ENCODE results near the gene DENND4A. TPM values are rescaled to one million over a fixed set of nuclear protein-coding genes. Genes with fewer than 3 reads are reported as not detected.

The DENND4A gene
- polyA plus RNA-seq, 1 of the 3 experiments (the other 2 are of a cell fraction): 2.5 TPM

DNA sequence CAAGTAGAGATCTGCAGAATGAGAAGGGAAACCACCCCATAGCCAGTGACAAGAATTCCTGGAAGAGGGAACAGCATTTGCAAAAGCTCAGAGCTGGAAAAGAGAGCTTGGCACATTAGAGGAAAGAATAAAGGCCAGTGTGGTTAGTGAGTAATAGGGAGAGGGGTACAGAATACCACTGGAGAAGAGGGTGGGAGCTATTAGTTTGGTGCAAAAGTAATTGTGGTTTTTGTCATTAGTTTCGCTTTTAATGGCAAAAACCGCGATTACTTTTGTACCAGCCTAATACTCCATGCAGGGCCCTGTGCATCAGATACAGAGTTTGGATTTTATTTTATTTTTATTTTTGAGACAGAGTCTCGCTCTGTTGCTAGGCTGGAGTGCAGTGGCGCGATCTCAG, 160.6 kb downstream of the DENND4A start:
- TF ChIP-seq, protein P1, sequence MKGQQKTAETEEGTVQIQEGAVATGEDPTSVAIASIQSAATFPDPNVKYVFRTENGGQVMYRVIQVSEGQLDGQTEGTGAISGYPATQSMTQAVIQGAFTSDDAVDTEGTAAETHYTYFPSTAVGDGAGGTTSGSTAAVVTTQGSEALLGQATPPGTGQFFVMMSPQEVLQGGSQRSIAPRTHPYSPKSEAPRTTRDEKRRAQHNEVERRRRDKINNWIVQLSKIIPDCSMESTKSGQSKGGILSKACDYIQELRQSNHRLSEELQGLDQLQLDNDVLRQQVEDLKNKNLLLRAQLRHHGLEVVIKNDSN (IDR thresholded peaks at IDR 0.05; ENCODE audit: borderline replicate concordance, low read depth): no peak
- TF ChIP-seq FOSL2 (IDR thresholded peaks at IDR 0.05; ENCODE audit: borderline replicate concordance, low read depth): no peak
- TF ChIP-seq RFX5 (IDR thresholded peaks at IDR 0.05; ENCODE audit: low read length): no peak
- no peak for TF ChIP-seq JUND (IDR thresholded peaks at IDR 0.05)
- no peak for TF ChIP-seq RCOR1 (IDR thresholded peaks at IDR 0.05; ENCODE audit: low read length)
- TF ChIP-seq RXRA (IDR thresholded peaks at IDR 0.05; ENCODE audit: borderline replicate concordance, low read depth): no peak
- no peak for TF ChIP-seq PBX3 (IDR thresholded peaks at IDR 0.05)
- TF ChIP-seq, protein P2, sequence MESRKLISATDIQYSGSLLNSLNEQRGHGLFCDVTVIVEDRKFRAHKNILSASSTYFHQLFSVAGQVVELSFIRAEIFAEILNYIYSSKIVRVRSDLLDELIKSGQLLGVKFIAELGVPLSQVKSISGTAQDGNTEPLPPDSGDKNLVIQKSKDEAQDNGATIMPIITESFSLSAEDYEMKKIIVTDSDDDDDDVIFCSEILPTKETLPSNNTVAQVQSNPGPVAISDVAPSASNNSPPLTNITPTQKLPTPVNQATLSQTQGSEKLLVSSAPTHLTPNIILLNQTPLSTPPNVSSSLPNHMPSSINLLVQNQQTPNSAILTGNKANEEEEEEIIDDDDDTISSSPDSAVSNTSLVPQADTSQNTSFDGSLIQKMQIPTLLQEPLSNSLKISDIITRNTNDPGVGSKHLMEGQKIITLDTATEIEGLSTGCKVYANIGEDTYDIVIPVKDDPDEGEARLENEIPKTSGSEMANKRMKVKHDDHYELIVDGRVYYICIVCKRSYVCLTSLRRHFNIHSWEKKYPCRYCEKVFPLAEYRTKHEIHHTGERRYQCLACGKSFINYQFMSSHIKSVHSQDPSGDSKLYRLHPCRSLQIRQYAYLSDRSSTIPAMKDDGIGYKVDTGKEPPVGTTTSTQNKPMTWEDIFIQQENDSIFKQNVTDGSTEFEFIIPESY (IDR thresholded peaks at IDR 0.05; ENCODE audit: borderline replicate concordance, low read depth): no peak
- TF ChIP-seq EZH2phosphoT487 (IDR thresholded peaks at IDR 0.05; ENCODE audit: borderline replicate concordance, low read depth): no peak
- no peak for TF ChIP-seq CTCF (IDR thresholded peaks at IDR 0.05)
- TF ChIP-seq TAF1 (IDR thresholded peaks at IDR 0.05; ENCODE audit: borderline replicate concordance, low read depth, low read length): no peak
- CTCF ChIA-PET: interaction anchor here (0.6 to 1.6 kb wide), 4 partner anchors 10 to 206 kb away, joined by 3 to 5 read pairs (median 4); partner anchors contain the start of gene INTS14
- no peak for DNase-seq

More for the DNA sequence above, 160.6 kb downstream of the DENND4A start:
- no peaks in the 10 kb centered on the region for H3K27me3 ChIP-seq (ENCODE audit: insufficient read depth)
- no peaks in the 10 kb centered on the region for H3K4me1 ChIP-seq (ENCODE audit: control insufficient read depth in 1 of 2, insufficient read depth in 2 of 2, low read depth in 1 of 2, low read length in 1 of 2)
- H3K79me2 ChIP-seq (ENCODE audit: insufficient read depth): no peaks in the 10 kb centered on the region
- no peaks in the 10 kb centered on the region for H3F3A ChIP-seq (replicated peaks; ENCODE audit: insufficient read depth)
- no peak overlapping the region for H3K9ac ChIP-seq
- H4K20me1 ChIP-seq (ENCODE audit: insufficient read depth): no peaks in the 10 kb centered on the region
- 95% methylated on average over 6 of the region's 6 CpGs for WGBS (ENCODE audit: low lambda C conversion rate)
- POLR2A ChIA-PET: no interaction called here
- no peak overlapping the region for H3K27ac ChIP-seq (ENCODE audit: low read depth in 2 of 2, low read length in 1 of 2)
- no peak overlapping the region for H3K4me3 ChIP-seq (ENCODE audit: low read depth in 2 of 2, low read length in 1 of 2)
- no peaks in the 10 kb centered on the region for H3K9me3 ChIP-seq
- H3K4me2 ChIP-seq: no peak overlapping the region
- no peak overlapping the region; the same call in 1 of the 2 replicates for H2AFZ ChIP-seq (ENCODE audit: low read depth)
- H3K9me2 ChIP-seq: no peaks in the 10 kb centered on the region
- H3K36me3 ChIP-seq (replicated peaks in 1 of 2; ENCODE audit: control insufficient read depth in 1 of 2, insufficient read depth in 2 of 2, low read length in 1 of 2): no peaks in the 10 kb centered on the region
